H1 (cell line): ENCODE results near the gene CGA. TPM values are rescaled to one million over a fixed set of nuclear protein-coding genes. Genes with fewer than 3 reads are reported as not detected.

Experiments used
- CTCF ChIA-PET: fragments of 300-600 bp; sonication (Branson Sonifier 250); formaldehyde crosslinking; loops from one replicate; lab custom pipeline; 2021; ENCODE audit not compliant: partially characterized antibody; lab: Charles Lee
- POLR2A ChIA-PET: fragments of 300-600 bp; sonication (Branson Sonifier 250); formaldehyde crosslinking; loops from one replicate; lab custom pipeline; 2021; ENCODE audit warnings: inconsistent platforms; ENCODE audit not compliant: partially characterized antibody; lab: Charles Lee
- DNase-seq, 2 experiments: peaks; one replicate each; pipeline versions ENCODE4 v3.0.0 to v3.0.0-alpha.2; 2010 to 2022; ENCODE audit warnings: low spot score in 2 of 2, low read depth in 1 of 2, mixed read lengths in 1 of 2
- FAIRE-seq: peaks from 2 replicates; lab custom pipeline; 2011; peaks lifted over from hg19 to GRCh38; lab: Jason Lieb, UNC
- H2AFZ ChIP-seq: 2 replicates; pipeline ENCODE4 v1.8.1; 2012; ENCODE audit warnings: low read length, inconsistent platforms
- H2AK5ac ChIP-seq: 2 replicates; pipeline ENCODE4 v1.6.1; 2013; ENCODE audit warnings: low read depth, low read length
- H2BK120ac ChIP-seq: replicated peaks from 2 replicates; pipeline ENCODE3; 2013; ENCODE audit warnings: low read depth, low read length, inconsistent platforms
- H2BK12ac ChIP-seq: 2 replicates; pipeline ENCODE4 v1.6.1; 2013; ENCODE audit warnings: low read depth, low read length
- H2BK15ac ChIP-seq: 2 replicates; pipeline ENCODE4 v1.6.1; 2013; ENCODE audit warnings: low read length
- H2BK20ac ChIP-seq: 2 replicates; pipeline ENCODE4 v1.6.1; 2013; ENCODE audit warnings: low read length
- H2BK5ac ChIP-seq: 2 replicates; pipeline ENCODE4 v1.6.1; 2013; ENCODE audit warnings: low read depth, low read length
- H3K14ac ChIP-seq: 2 replicates; pipeline ENCODE4 v1.6.1; 2013; ENCODE audit warnings: inconsistent platforms; ENCODE audit not compliant: insufficient read length
- H3K18ac ChIP-seq: 2 replicates; pipeline ENCODE4 v1.6.1; 2013; ENCODE audit warnings: low read length; ENCODE audit errors: extremely low read depth
- H3K23ac ChIP-seq: 2 replicates; pipeline ENCODE4 v1.6.1; 2013; ENCODE audit warnings: inconsistent platforms; ENCODE audit not compliant: insufficient read length
- H3K23me2 ChIP-seq: 2 replicates; pipeline ENCODE4 v1.6.1; 2013; ENCODE audit warnings: low read depth, low read length
- H3K27ac ChIP-seq: 2 replicates; pipeline ENCODE4 v1.6.1; 2011; ENCODE audit warnings: low read depth, low read length, inconsistent platforms
- H3K27me3 ChIP-seq, 4 experiments: replicated peaks in 1 of 4; 1 replicate in 1 of 4; 2 replicates in 3 of 4; pipeline versions ENCODE4 v1.6.1 to v1.8.1; 2011 to 2013; ENCODE audit warnings: low read length in 3 of 4, mild to moderate bottlenecking in 3 of 4, inconsistent platforms in 2 of 4, mixed read lengths in 2 of 4, moderate library complexity in 1 of 4; ENCODE audit not compliant: control insufficient read depth in 3 of 4, insufficient read depth in 3 of 4; ENCODE audit errors: extremely low read depth in 1 of 4
- H3K36me3 ChIP-seq, 4 experiments: 2 replicates each; pipeline versions ENCODE4 v1.6.1 to v1.8.1; 2011 to 2013; ENCODE audit warnings: mild to moderate bottlenecking in 4 of 4, low read length in 3 of 4, moderate library complexity in 2 of 4, control low read depth in 1 of 4, inconsistent platforms in 1 of 4; ENCODE audit not compliant: insufficient read depth in 4 of 4, control insufficient read depth in 2 of 4
- H3K4ac ChIP-seq: replicated peaks from 2 replicates; pipeline ENCODE3; 2013; ENCODE audit warnings: low read length, low read depth, mixed read lengths, inconsistent platforms; ENCODE audit not compliant: insufficient read length
- H3K4me1 ChIP-seq, 4 experiments: replicated peaks in 1 of 4; 1 replicate in 1 of 4; 2 replicates in 3 of 4; pipeline versions ENCODE4 v1.6.1 to v1.8.1; 2011 to 2013; ENCODE audit warnings: low read length in 3 of 4, inconsistent platforms in 2 of 4, mixed read lengths in 1 of 4; ENCODE audit not compliant: insufficient read depth in 4 of 4, control insufficient read depth in 3 of 4
- H3K4me2 ChIP-seq, 2 experiments: 2 replicates each; pipeline versions ENCODE4 v1.6.1 to v1.8.1; 2011 to 2013; ENCODE audit warnings: low read depth in 2 of 2, low read length in 2 of 2, control low read depth in 1 of 2, inconsistent platforms in 1 of 2, mild to moderate bottlenecking in 1 of 2; ENCODE audit not compliant: insufficient read depth in 1 of 2
- H3K4me3 ChIP-seq, 4 experiments: fragments of 200-600, 300-600 bp in 1 of 4; sonication (generic), shearing (Covaris generic), sonication (Bioruptor Twin) in 1 of 4; 2 replicates each; pipeline versions ENCODE4 v1.5.1 to v1.8.1; 2011 to 2016; ENCODE audit warnings: low read length in 4 of 4, low read depth in 3 of 4, control low read depth in 2 of 4, inconsistent platforms in 2 of 4, mild to moderate bottlenecking in 2 of 4, mixed read lengths in 1 of 4, moderate library complexity in 1 of 4; ENCODE audit not compliant: insufficient read depth in 2 of 4; ENCODE audit errors: extremely low read depth in 1 of 4
- H3K56ac ChIP-seq: replicated peaks from 2 replicates; pipeline ENCODE3; 2013; ENCODE audit warnings: low read depth, mild to moderate bottlenecking, mixed read lengths, low read length, inconsistent platforms; ENCODE audit not compliant: insufficient read length
- H3K79me1 ChIP-seq: 2 replicates; pipeline ENCODE4 v1.6.1; 2013; ENCODE audit warnings: low read depth, low read length, control low read depth
- H3K79me2 ChIP-seq, 2 experiments: 2 replicates each; pipeline versions ENCODE4 v1.6.1 to v1.8.1; 2012 to 2013; ENCODE audit warnings: low read length in 2 of 2, mild to moderate bottlenecking in 2 of 2, inconsistent platforms in 1 of 2; ENCODE audit not compliant: insufficient read depth in 2 of 2, control insufficient read depth in 1 of 2
- H3K9ac ChIP-seq, 4 experiments: replicated peaks in 1 of 4; 1 replicate in 1 of 4; 2 replicates in 3 of 4; pipeline versions ENCODE4 v1.6.1 to v1.8.1; 2011 to 2013; ENCODE audit warnings: low read depth in 3 of 4, low read length in 3 of 4, control low read depth in 2 of 4, mild to moderate bottlenecking in 2 of 4, moderate library complexity in 2 of 4, inconsistent platforms in 1 of 4; ENCODE audit errors: extremely low read depth in 1 of 4
- H3K9me3 ChIP-seq, 2 experiments: 2 replicates each; pipeline versions ENCODE4 v1.6.1 to v1.8.1; 2012 to 2013; ENCODE audit warnings: mild to moderate bottlenecking in 2 of 2, moderate library complexity in 2 of 2, control low read depth in 1 of 2, inconsistent platforms in 1 of 2, low read depth in 1 of 2, low read length in 1 of 2, mixed read lengths in 1 of 2; ENCODE audit not compliant: insufficient read depth in 2 of 2
- H4K20me1 ChIP-seq, 2 experiments: replicated peaks in 1 of 2; 2 replicates each; pipeline versions ENCODE3 to v1.8.1; 2011 to 2013; ENCODE audit warnings: inconsistent platforms in 2 of 2, low read length in 2 of 2, mild to moderate bottlenecking in 1 of 2; ENCODE audit not compliant: insufficient read depth in 2 of 2, control insufficient read depth in 1 of 2
- H4K5ac ChIP-seq: 2 replicates; pipeline ENCODE4 v1.6.1; 2013; ENCODE audit warnings: low read length, low read depth, mixed read lengths, inconsistent platforms; ENCODE audit not compliant: insufficient read length
- H4K8ac ChIP-seq: 2 replicates; pipeline ENCODE4 v1.8.0; 2013; ENCODE audit warnings: mild to moderate bottlenecking, moderate library complexity, low read length, inconsistent platforms; ENCODE audit not compliant: insufficient read depth; ENCODE audit errors: extremely low read depth
- H4K91ac ChIP-seq: replicated peaks from 2 replicates; pipeline ENCODE3; 2013; ENCODE audit warnings: low read length, mixed read lengths, inconsistent platforms; ENCODE audit not compliant: insufficient read length
- ASH2L ChIP-seq: fragments of 200-600, 300-600 bp; sonication (generic); IDR thresholded peaks from one replicate; pipeline ENCODE4 v1.7.1; 2017; ENCODE audit warnings: low read length
- BRCA1 ChIP-seq: IDR thresholded peaks from 2 replicates; pipeline ENCODE4 v1.6.1; 2012; ENCODE audit warnings: low read depth, low read length, improper control_type of control experiment
- CBX8 ChIP-seq: fragments of 300-800, 300-1000 bp; sonication (generic); IDR thresholded peaks from 2 replicates; pipeline ENCODE4 v1.7.1; 2016; ENCODE audit warnings: low read depth, low read length, borderline replicate concordance
- CEBPB ChIP-seq: IDR thresholded peaks from 2 replicates; pipeline ENCODE4 v1.6.1; 2012; ENCODE audit warnings: low read depth, low read length
- CTBP2 ChIP-seq: IDR thresholded peaks from 2 replicates; pipeline ENCODE4 v1.7.0; 2011; ENCODE audit warnings: borderline replicate concordance, mild to moderate bottlenecking, moderate library complexity, mixed read lengths, low read length; ENCODE audit not compliant: insufficient read depth, insufficient read length
- FOSL1 ChIP-seq: IDR thresholded peaks from 2 replicates; pipeline ENCODE4 v1.6.1; 2011; ENCODE audit warnings: mild to moderate bottlenecking, low read depth, low read length, moderate library complexity; ENCODE audit not compliant: insufficient read depth
- JUND ChIP-seq: IDR thresholded peaks from 2 replicates; pipeline ENCODE4 v1.6.1; 2011; ENCODE audit warnings: mild to moderate bottlenecking, improper control_type of control experiment, low read length
- KDM4A ChIP-seq: IDR thresholded peaks from one replicate; pipeline ENCODE4 v1.7.1; 2012; ENCODE audit warnings: low read depth, mild to moderate bottlenecking, moderate library complexity, low read length, inconsistent platforms; ENCODE audit not compliant: severe bottlenecking
- MAFK ChIP-seq: IDR thresholded peaks from 2 replicates; pipeline ENCODE4 v1.6.1; 2012; ENCODE audit warnings: low read depth, mild to moderate bottlenecking, improper control_type of control experiment, low read length
- NRF1 ChIP-seq: IDR thresholded peaks from 2 replicates; pipeline ENCODE4 v1.6.1; 2011; ENCODE audit warnings: mild to moderate bottlenecking, low read depth, low read length, improper control_type of control experiment
- POLR2AphosphoS5 ChIP-seq: IDR thresholded peaks from 2 replicates; pipeline ENCODE4 v1.6.1; 2011; ENCODE audit warnings: low read depth, low read length
- RFX5 ChIP-seq: IDR thresholded peaks from 2 replicates; pipeline ENCODE4 v1.6.1; 2011; ENCODE audit warnings: low read depth, low read length, improper control_type of control experiment, borderline replicate concordance
- RNF2 ChIP-seq: fragments of 200-900, 300-1000 bp; sonication (generic); IDR thresholded peaks from 2 replicates; pipeline ENCODE4 v1.7.1; 2016; ENCODE audit warnings: borderline replicate concordance, low read depth, mild to moderate bottlenecking, antibody characterized with exemption, low read length; ENCODE audit not compliant: poor library complexity, severe bottlenecking; ENCODE audit errors: missing control alignments
- SIX5 ChIP-seq: IDR thresholded peaks from 2 replicates; pipeline ENCODE4 v1.6.1; 2011; ENCODE audit warnings: mild to moderate bottlenecking, low read depth, low read length
- WGBS, 2 experiments: shearing (Covaris generic) in 1 of 2; methylation state at CpG; one replicate each; pipeline versions ENCODE4 v1.1.6 to v1.1.7; 2013 to 2015; ENCODE audit warnings: low lambda C conversion rate in 2 of 2, mixed read lengths in 2 of 2, inconsistent platforms in 1 of 2, low coverage in 1 of 2, missing lambda C conversion rate in 1 of 2; ENCODE audit not compliant: insufficient replicate concordance in 2 of 2, insufficient coverage in 1 of 2, insufficient read length in 1 of 2; ENCODE audit errors: extremely low coverage in 1 of 2, missing lambda C conversion rate in 1 of 2; 5-methylcytosine and 5-hydroxymethylcytosine counted together
- polyA plus RNA-seq, 7 experiments: library from polyadenylated mRNA; depleted of rRNA in 3 of 7; stranded (reverse) in 5 of 7; unstranded in 2 of 7; fragments of >200 nt in 5 of 7; fragments of 200-250 nt in 2 of 7; gene quantifications; 1 replicate in 5 of 7; 2 replicates in 1 of 7; 4 replicates in 1 of 7; pipeline versions ENCODE4 v1.2.1 to v1.2.3, GENCODE V29; 2011 to 2013; ENCODE audit warnings: missing spikeins in 2 of 7, mixed read lengths in 2 of 7
- total RNA-seq: library from RNA; stranded (reverse); fragmentation: NEBNext Ultra II Directional; extraction: Animal tissue kit (Norgen Biotek cat#: 25700); gene quantifications from 2 replicates; pipeline ENCODE4 v1.2.1, GENCODE V29; 2021

Gene CGA
- total and polyA plus RNA-seq, 2 of the 8 experiments (the other 6 are each of a cell fraction or from before 2014, with no cell fraction given) = not detected

DNA sequence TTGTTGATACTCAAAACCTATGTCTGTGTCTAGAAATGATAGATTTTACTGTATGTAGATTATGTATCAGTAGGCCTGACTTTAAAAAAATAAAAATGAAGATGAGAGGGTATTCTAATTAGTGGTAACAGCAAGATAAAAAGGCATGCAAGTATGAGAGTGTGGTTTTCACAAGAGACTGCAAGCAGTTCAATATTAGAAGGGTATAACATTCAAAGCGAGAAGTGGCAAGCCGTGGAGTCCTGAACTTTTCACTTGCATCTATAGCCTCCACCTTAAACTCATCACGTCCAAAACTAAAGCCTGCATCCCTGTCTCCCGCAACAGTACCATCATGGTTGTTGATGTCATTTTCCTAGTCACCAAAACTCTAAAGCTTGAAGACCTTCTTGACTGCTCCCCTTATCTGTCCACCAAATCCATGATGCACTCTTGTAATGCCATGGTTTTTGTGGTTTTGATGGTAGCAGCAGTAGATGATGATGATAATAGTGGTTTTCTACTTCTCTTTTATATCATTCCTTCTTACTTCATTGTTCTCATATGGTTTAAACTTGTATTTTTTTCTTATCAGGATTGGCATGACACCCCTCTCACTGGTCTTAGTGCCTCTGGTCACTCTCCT is 9.2 kb upstream of the CGA start:
- Histone ChIP-seq H3K23me2 (no peaks in the 10 kb centered on the region), H3K9ac (no peak overlapping the region), H4K91ac (no peak overlapping the region), H4K8ac (no peak overlapping the region), H4K5ac (no peak overlapping the region), H3K56ac (no peak overlapping the region), H3K36me3 (no peaks in the 10 kb centered on the region), H3K18ac (no peak overlapping the region), H2BK15ac (no peak overlapping the region), H3K4ac (no peak overlapping the region), H2BK5ac (no peak overlapping the region), H3K9me3 (no peaks in the 10 kb centered on the region), H3K27ac (no peak overlapping the region), H3K79me1 (no peaks in the 10 kb centered on the region), H3K27me3 (no peaks in the 10 kb centered on the region), H3K4me1 (no peaks in the 10 kb centered on the region), H2BK12ac (no peak overlapping the region), H3K14ac (no peak overlapping the region), H3K79me2 (no peaks in the 10 kb centered on the region), H3K23ac (no peak overlapping the region), H2BK120ac (no peak overlapping the region), H3K4me2 (no peak overlapping the region), H3K4me3 (no peak overlapping the region), H2BK20ac (no peak overlapping the region), H2AFZ (no peak overlapping the region), H2AK5ac (no peak overlapping the region), H4K20me1 (no peaks in the 10 kb centered on the region)
- POLR2A ChIA-PET = no interaction called here
- CTCF ChIA-PET = interaction anchor here (2.4 kb wide), 1 partner anchor 25 kb away, joined by 5 read pairs; no protein-coding TSS in a partner anchor
- DNase-seq = no peak
- FAIRE-seq = no peak
- WGBS, 2 experiments = 92% methylated on average over 4 of the region's 4 CpGs; no CpG with 5 or more reads in 1 of the 2 experiments
- TF ChIP-seq SIX5 (no peak), ASH2L (no peak), RNF2 (no peak), CTBP2 (no peak), RFX5 (no peak), FOSL1 (no peak), NRF1 (no peak), CEBPB (no peak), BRCA1 (no peak), CBX8 (no peak), KDM4A (no peak), MAFK (no peak), JUND (no peak), POLR2AphosphoS5 (no peak)
